GM18951 (cell line): ENCODE results near the gene LMX1B.

Source experiments
- POLR2A ChIP-seq: IDR thresholded peaks from 4 replicates; pipeline ENCODE4 v1.6.1; 2011; ENCODE audit warnings: mild to moderate bottlenecking; ENCODE audit not compliant: insufficient read length, insufficient read depth; ENCODE audit errors: extremely low read depth
- in situ Hi-C: fragments of 300-500 bp; cut with MboI; formaldehyde crosslinking; loops from one replicate; pipeline ENCODE4 v1.12.0; 2022; ENCODE audit warnings: low sequenced_read_pairs, mixed read lengths, inconsistent platforms; ENCODE audit not compliant: unreplicated experiment

LMX1B gene

GRCh38 chr9:126667190-126668055, 53.7 kb downstream of the LMX1B start:
- in situ Hi-C loops: no loop called here
- TF ChIP-seq POLR2A: no peak

- no peak for TF ChIP-seq POLR2A
Observed at GRCh38 chr9:126668058-126668457, 54.3 kb downstream of the LMX1B start.

GRCh38 chr9:126669108-126669507, 55.4 kb downstream of the LMX1B start:
- no peak for TF ChIP-seq POLR2A
- in situ Hi-C loops: no loop called here

More at GRCh38 chr9:126668058-126668457, 54.3 kb downstream of the LMX1B start:
- in situ Hi-C loops: no loop called here

- no peak for TF ChIP-seq POLR2A
- in situ Hi-C loops: no loop called here
Observed at GRCh38 chr9:126670270-126670669, 56.5 kb downstream of the LMX1B start.

GRCh38 chr9:126671381-126671831, 57.7 kb downstream of the LMX1B start:
- TF ChIP-seq POLR2A: no peak
- in situ Hi-C loops: no loop called here

GRCh38 chr9:126671983-126672382, 58.3 kb downstream of the LMX1B start:
- in situ Hi-C loops: no loop called here
- no peak for TF ChIP-seq POLR2A

GRCh38 chr9:126672634-126673284, 59.0 kb downstream of the LMX1B start:
- in situ Hi-C loops: no loop called here

GRCh38 chr9:126673689-126674364, 60.1 kb downstream of the LMX1B start:
- no peak for TF ChIP-seq POLR2A
- in situ Hi-C loops: no loop called here

More at GRCh38 chr9:126672634-126673284, 59.0 kb downstream of the LMX1B start:
- no peak for TF ChIP-seq POLR2A

- no peak for TF ChIP-seq POLR2A
Observed at GRCh38 chr9:126674365-126675146, 60.8 kb downstream of the LMX1B start.

GRCh38 chr9:126675147-126675467, 61.4 kb downstream of the LMX1B start:
- in situ Hi-C loops: no loop called here

More at GRCh38 chr9:126674365-126675146, 60.8 kb downstream of the LMX1B start:
- in situ Hi-C loops: no loop called here

GRCh38 chr9:126676102-126676684, 62.5 kb downstream of the LMX1B start:
- in situ Hi-C loops: no loop called here
- TF ChIP-seq POLR2A: no peak

More at GRCh38 chr9:126675147-126675467, 61.4 kb downstream of the LMX1B start:
- no peak for TF ChIP-seq POLR2A

GRCh38 chr9:126676685-126677143, 63.0 kb downstream of the LMX1B start:
- no peak for TF ChIP-seq POLR2A
- in situ Hi-C loops: no loop called here

- TF ChIP-seq POLR2A: no peak
- in situ Hi-C loops: no loop called here
Observed at GRCh38 chr9:126677188-126678084, 63.7 kb downstream of the LMX1B start.
